ENCODE measurements around the gene GABPB1. TPM values are rescaled to one million over a fixed set of nuclear protein-coding genes. Genes with fewer than 3 reads are reported as not detected.

Gene GABPB1
- total and polyA plus RNA-seq, 2 experiments from 2014 or later: 23.3 to 38.7 TPM

DNA sequence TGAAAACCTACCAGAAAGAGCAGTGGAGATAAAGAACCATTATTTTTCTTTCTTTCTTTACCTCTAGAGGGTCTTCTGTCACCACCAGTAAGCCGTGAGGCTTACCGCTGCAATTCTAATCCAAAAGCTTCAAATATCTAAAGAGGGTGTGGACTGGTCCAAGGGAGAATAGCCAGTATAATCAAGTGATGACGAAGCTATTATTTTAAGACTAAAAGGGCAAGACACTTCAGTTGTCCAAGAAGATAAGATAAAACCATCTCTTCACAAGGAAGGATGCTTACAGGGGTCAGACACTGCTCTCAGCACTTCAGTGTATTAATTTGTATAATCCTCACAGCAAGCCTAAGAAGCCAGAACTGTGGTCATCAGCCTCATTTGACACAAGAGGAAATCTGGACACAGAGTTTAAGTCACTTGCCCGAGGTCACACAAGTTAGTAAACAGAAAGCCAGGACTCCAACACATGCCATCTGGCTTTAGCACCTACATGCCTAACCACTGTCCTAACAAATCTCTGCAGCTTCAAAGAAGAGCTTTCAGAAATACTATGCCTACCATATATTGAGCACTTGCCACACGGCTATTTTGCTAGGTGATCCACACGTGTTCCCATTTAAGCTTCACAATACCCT lies 104.1 kb downstream of the GABPB1 start:
- Histone ChIP-seq H3K4me3 (no peak overlapping the region), H3K9me3 (ENCODE audit: low read depth) (no peaks in the 10 kb centered on the region), H3K27me3 (no peaks in the 10 kb centered on the region), H3K4me1 (ENCODE audit: insufficient read depth) (no peaks in the 10 kb centered on the region), H3K27ac (no peak overlapping the region), H2AFZ (no peak overlapping the region), H3K36me3 (replicated peaks; ENCODE audit: insufficient read depth, low read depth) (no peaks in the 10 kb centered on the region), H3K79me2 (no peaks in the 10 kb centered on the region), H3K4me2 (no peak overlapping the region), H4K20me1 (ENCODE audit: insufficient read depth, poor library complexity, severe bottlenecking) (no peaks in the 10 kb centered on the region), H3K9me2 (replicated peaks; ENCODE audit: insufficient read depth) (no peaks in the 10 kb centered on the region)
- TF ChIP-seq EZH2phosphoT487 (IDR thresholded peaks at IDR 0.05; ENCODE audit: low read depth, severe bottlenecking, unreplicated experiment): no peak
- TF ChIP-seq EZH2 (IDR thresholded peaks at IDR 0.05; ENCODE audit: borderline replicate concordance): no peak
- TF ChIP-seq, protein P1, sequence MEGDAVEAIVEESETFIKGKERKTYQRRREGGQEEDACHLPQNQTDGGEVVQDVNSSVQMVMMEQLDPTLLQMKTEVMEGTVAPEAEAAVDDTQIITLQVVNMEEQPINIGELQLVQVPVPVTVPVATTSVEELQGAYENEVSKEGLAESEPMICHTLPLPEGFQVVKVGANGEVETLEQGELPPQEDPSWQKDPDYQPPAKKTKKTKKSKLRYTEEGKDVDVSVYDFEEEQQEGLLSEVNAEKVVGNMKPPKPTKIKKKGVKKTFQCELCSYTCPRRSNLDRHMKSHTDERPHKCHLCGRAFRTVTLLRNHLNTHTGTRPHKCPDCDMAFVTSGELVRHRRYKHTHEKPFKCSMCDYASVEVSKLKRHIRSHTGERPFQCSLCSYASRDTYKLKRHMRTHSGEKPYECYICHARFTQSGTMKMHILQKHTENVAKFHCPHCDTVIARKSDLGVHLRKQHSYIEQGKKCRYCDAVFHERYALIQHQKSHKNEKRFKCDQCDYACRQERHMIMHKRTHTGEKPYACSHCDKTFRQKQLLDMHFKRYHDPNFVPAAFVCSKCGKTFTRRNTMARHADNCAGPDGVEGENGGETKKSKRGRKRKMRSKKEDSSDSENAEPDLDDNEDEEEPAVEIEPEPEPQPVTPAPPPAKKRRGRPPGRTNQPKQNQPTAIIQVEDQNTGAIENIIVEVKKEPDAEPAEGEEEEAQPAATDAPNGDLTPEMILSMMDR (IDR thresholded peaks at IDR 0.05; ENCODE audit: poor library complexity): no peak
- no peak for DNase-seq (ENCODE audit: low spot score)
- 73% methylated on average over 6 of the region's 6 CpGs for WGBS (ENCODE audit: low lambda C conversion rate, missing lambda C conversion rate)

- Histone ChIP-seq H4K20me1 (ENCODE audit: insufficient read depth, poor library complexity, severe bottlenecking) (no peaks in the 10 kb centered on the region), H3K36me3 (replicated peaks; ENCODE audit: insufficient read depth, low read depth) (no peaks in the 10 kb centered on the region), H3K4me3 (no peak overlapping the region), H3K4me2 (no peak overlapping the region), H2AFZ (no peak overlapping the region), H3K4me1 (ENCODE audit: insufficient read depth) (no peaks in the 10 kb centered on the region), H3K27me3 (no peaks in the 10 kb centered on the region), H3K79me2 (no peaks in the 10 kb centered on the region), H3K27ac (no peak overlapping the region), H3K9me2 (replicated peaks; ENCODE audit: insufficient read depth) (no peaks in the 10 kb centered on the region), H3K9me3 (ENCODE audit: low read depth) (no peaks in the 10 kb centered on the region)
- no peak for DNase-seq (ENCODE audit: low spot score)
- 82% methylated on average over 2 of the region's 2 CpGs for WGBS (ENCODE audit: low lambda C conversion rate, missing lambda C conversion rate)
- TF ChIP-seq, protein P1 (IDR thresholded peaks at IDR 0.05; ENCODE audit: poor library complexity): no peak
- TF ChIP-seq EZH2 (IDR thresholded peaks at IDR 0.05; ENCODE audit: borderline replicate concordance): no peak
- no peak for TF ChIP-seq EZH2phosphoT487 (IDR thresholded peaks at IDR 0.05; ENCODE audit: low read depth, severe bottlenecking, unreplicated experiment)
Observed at GRCh38 chr15:50249704-50250103, 105.3 kb downstream of the GABPB1 start.

DNA sequence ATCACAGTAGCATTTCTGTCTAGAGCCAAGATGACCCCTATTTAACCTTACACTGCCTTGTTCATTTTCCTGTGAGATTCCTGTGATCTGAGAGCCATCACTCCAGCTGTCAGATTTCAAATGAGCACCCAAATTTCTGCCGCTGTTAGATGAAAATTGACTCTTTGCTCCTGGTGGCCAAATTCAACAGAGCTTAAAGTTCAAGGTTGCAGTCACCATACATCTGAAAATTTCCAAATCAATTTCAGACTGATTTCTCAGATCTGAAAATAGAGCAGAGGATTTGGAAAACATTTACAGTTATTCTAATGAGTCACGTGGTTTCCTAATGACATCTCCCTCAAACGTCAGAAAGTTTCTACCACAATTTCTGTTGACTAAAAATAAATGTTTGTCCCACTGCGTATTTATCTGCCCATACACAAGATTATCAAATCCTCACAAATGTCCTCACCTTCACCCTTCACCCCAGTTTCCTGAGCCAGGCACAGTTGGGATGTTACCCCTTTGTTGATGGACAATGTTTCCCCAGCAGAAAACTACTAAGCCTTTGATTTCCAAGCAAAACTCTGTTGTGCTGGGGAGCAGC lies 105.9 kb downstream of the GABPB1 start:
- Histone ChIP-seq H3K27ac (no peak overlapping the region), H2AFZ (no peak overlapping the region), H3K4me1 (ENCODE audit: insufficient read depth) (no peaks in the 10 kb centered on the region), H3K9me3 (ENCODE audit: low read depth) (no peaks in the 10 kb centered on the region), H3K79me2 (no peaks in the 10 kb centered on the region), H4K20me1 (ENCODE audit: insufficient read depth, poor library complexity, severe bottlenecking) (no peaks in the 10 kb centered on the region), H3K27me3 (no peaks in the 10 kb centered on the region), H3K4me3 (no peak overlapping the region), H3K9me2 (replicated peaks; ENCODE audit: insufficient read depth) (no peaks in the 10 kb centered on the region), H3K4me2 (no peak overlapping the region), H3K36me3 (replicated peaks; ENCODE audit: insufficient read depth, low read depth) (no peaks in the 10 kb centered on the region)
- 77% methylated on average over 4 of the region's 4 CpGs for WGBS (ENCODE audit: low lambda C conversion rate, missing lambda C conversion rate)
- TF ChIP-seq EZH2phosphoT487 (IDR thresholded peaks at IDR 0.05; ENCODE audit: low read depth, severe bottlenecking, unreplicated experiment): no peak
- no peak for TF ChIP-seq EZH2 (IDR thresholded peaks at IDR 0.05; ENCODE audit: borderline replicate concordance)
- TF ChIP-seq, protein P1 (IDR thresholded peaks at IDR 0.05; ENCODE audit: poor library complexity): no peak
- no peak for DNase-seq (ENCODE audit: low spot score)
